GM12865 (cell line): ENCODE data around the gene IGFN1.
"Not testable (repeated sequence)": the region's sequence is repeated elsewhere in the genome, so short reads cannot be mapped to it uniquely, and the experiment has no call there.

Experiments used
- DNase-seq: peaks from one replicate; pipeline ENCODE4 v3.0.0; 2010; ENCODE audit warnings: low read depth
- H3K4me3 ChIP-seq: 2 replicates; pipeline ENCODE4 v1.5.1; 2011; ENCODE audit warnings: mild to moderate bottlenecking, low read depth, low read length, control low read depth
- CTCF ChIP-seq: IDR thresholded peaks from 2 replicates; pipeline ENCODE4 v1.5.1; 2011; ENCODE audit warnings: low read length, control low read depth, low read depth, inconsistent platforms; ENCODE audit not compliant: insufficient read depth; ENCODE audit errors: missing control alignments

Gene IGFN1

DNA sequence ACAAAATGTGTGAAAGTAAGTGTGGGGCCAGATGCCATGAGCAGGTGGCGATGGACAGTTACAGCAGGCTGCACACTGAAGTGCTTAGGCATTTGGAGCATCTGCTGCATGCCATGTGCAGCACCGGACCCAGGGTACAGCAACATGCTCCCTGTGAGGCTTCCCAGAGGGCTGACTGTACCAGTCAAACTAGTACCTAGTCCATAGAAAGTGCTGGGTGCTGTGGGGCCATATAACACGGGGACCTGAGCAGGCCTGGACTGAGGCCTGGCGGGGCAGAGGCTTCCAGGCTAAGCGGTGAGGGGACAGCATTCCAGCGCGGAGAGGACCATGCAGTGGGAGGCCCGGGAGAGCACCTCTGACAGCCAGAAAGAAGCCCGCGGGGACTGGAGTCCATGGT is 62.8 kb downstream of the IGFN1 start:
- DNase-seq = no peak
- H3K4me3 ChIP-seq = no peak overlapping the region
- TF ChIP-seq CTCF = no peak

GRCh38 chr1:201253906-201254624 is 63.4 kb downstream of the IGFN1 start:
- no peak for TF ChIP-seq CTCF
- no peak overlapping the region for H3K4me3 ChIP-seq
- DNase-seq = no peak

- H3K4me3 ChIP-seq = no peak overlapping the region
- DNase-seq = peak; percentile 51
- peak; percentile 97 for TF ChIP-seq CTCF
These were observed 64.2 kb downstream of the IGFN1 start for GRCh38 chr1:201254625-201255478.

DNA sequence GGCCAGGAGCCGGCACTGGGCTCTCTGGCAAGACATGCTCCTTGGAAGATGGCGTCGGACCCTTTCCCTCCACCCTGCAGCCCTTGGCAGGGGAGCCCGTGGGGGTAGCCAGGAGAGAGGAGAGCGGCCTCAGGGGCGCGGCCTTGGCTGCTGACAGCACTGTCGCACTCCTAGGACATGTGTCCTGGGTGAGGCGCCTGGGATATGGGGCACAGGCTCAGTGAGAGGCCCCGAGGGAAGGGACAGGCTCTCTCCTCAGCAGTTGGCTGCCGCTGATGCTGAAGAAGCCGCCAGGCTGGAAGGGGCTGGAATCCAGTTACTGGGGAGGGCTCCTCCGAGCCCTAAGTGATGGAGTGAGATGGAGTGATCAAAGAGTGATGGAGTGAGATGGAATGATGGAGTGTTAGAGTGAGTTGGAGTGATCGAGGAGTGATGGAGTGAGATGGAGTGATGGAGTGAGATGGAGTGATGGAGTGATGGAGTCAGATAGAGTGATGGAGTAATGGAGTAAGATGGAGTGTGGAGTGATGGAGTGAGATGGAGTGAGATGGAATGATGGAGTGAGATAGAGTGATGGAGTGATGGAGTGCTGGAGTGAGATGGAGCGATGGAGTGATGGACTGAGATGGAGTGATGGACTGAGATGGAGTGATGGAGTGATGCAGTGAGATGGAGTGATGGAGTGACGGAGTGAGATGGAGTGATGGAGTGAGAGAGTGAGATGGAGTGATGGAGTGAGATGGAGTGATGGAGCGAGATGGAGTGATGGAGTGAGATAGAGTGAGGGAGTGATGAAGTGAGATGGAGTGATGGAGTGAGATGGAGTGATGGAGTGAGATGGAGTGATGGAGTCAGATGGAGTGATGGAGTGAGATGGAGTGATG is 65.1 kb downstream of the IGFN1 start:
- TF ChIP-seq CTCF = no peak
- no peak overlapping the region for H3K4me3 ChIP-seq
- no peak for DNase-seq

GRCh38 chr1:201258132-201258531 is 67.5 kb downstream of the IGFN1 start:
- not testable (repeated sequence) for DNase-seq, H3K4me3 ChIP-seq

DNA sequence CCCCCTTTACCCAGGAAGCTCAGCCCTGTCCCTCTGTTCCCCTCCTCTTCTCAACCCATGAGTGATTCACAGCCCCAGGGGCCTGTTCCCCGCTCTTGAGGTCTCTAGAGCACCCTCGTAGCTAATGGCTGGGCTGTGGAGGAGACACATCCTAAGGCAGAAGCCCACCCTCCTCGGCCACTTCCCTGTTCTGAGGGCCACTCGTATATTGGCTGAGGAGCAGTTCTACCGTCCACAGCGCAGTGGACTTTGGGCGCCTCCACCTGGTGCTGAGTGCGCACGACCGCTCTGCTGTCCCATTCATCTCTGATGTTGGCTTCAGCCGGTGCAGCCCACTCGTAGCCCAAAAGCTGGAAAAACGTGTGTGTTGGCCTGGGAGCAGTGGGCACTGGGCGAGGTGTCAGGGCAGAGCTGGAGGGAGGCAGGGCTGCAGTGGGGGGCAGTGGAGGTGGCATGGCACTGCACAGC is 68.2 kb downstream of the IGFN1 start:
- no peak overlapping the region for H3K4me3 ChIP-seq
- TF ChIP-seq CTCF = no peak
- no peak for DNase-seq
